ENCODE results near the gene POLR2A.

POLR2A gene

DNA sequence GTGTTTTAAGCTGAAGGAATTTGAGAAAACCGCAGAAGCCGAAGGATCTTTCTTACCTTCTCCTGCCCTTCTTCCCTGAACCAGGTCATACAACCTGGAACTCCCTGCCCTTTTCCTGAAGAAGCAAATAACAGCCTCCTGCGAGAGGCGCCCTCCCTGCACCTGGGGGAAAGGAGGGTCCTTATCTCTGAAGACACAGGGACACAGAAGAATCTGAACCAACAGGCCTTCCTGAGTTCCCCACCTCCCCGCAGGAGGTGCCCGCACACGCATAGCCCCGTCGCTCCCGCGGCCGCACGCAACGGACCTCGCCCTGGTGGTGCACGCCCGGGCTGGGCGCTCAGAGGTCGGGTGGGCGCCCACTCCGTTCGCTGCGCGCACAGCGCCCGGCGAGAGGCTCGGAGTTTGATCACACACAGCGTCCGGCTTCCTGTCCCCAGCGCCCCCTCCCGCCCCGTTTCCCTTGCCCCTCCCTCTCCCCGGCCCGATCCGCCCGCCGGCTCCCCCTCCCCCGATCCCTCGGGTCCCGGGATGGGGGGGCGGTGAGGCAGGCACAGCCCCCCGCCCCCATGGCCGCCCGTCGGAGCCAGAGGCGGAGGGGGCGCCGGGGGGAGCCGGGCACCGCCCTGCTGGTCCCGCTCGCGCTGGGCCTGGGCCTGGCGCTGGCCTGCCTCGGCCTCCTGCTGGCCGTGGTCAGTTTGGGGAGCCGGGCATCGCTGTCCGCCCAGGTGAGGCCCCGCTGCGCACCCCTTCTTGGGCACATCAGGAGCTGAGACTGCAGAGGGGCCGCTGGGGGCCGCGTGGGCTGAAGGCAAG lies 64.6 kb downstream of the POLR2A start, which contains the start of gene TNFSF12:
Gene TNFSF12 (plus strand): TSS at position 474 of the 816 bp plus-strand sequence. CDS start 96 bp downstream, at position 570.
- no peak for DNase-seq (ENCODE audit: insufficient read length, low spot score)
- FAIRE-seq: no peak

All from HTR-8/SVneo (cell line).